Subcutaneous abdominal adipose tissue (tissue), 5 donors: ENCODE data around the gene TLR9.

ENCODE experiments used
- H3K27ac ChIP-seq: one replicate; pipeline ENCODE4 v1.7.0; 2013; ENCODE audit warnings: low read depth, mild to moderate bottlenecking, inconsistent platforms, low read length, moderate library complexity
- H3K27me3 ChIP-seq, 5 donors: one replicate each; pipeline ENCODE4 v1.7.0; 2013; ENCODE audit warnings: low read length in 5 of 5, inconsistent platforms in 1 of 5; ENCODE audit not compliant: control insufficient read depth in 5 of 5, insufficient read depth in 4 of 5
- H3K36me3 ChIP-seq, 5 donors: one replicate each; pipeline ENCODE4 v1.7.0; 2013; ENCODE audit warnings: low read length in 5 of 5; ENCODE audit not compliant: control insufficient read depth in 5 of 5, insufficient read depth in 5 of 5
- H3K4me1 ChIP-seq, 5 donors: one replicate each; pipeline ENCODE4 v1.7.0; 2013; ENCODE audit warnings: low read length in 5 of 5, mild to moderate bottlenecking in 3 of 5, moderate library complexity in 1 of 5; ENCODE audit not compliant: control insufficient read depth in 5 of 5, insufficient read depth in 5 of 5
- H3K4me3 ChIP-seq, 5 donors: one replicate each; pipeline ENCODE4 v1.7.0; 2013; ENCODE audit warnings: low read length in 5 of 5, low read depth in 1 of 5
- H3K9ac ChIP-seq, 5 donors: one replicate each; pipeline ENCODE4 v1.7.0; 2013; ENCODE audit warnings: low read length in 5 of 5, mild to moderate bottlenecking in 4 of 5, moderate library complexity in 3 of 5
- H3K9me3 ChIP-seq, 5 donors: one replicate each; pipeline ENCODE4 v1.7.0; 2013; ENCODE audit warnings: low read length in 5 of 5; ENCODE audit not compliant: control insufficient read depth in 5 of 5
- donor health status: healthy.
- donor health status: healthy.
- donor health status: healthy.
- donor health status: healthy.
- donor health status: healthy.

TLR9 gene

DNA sequence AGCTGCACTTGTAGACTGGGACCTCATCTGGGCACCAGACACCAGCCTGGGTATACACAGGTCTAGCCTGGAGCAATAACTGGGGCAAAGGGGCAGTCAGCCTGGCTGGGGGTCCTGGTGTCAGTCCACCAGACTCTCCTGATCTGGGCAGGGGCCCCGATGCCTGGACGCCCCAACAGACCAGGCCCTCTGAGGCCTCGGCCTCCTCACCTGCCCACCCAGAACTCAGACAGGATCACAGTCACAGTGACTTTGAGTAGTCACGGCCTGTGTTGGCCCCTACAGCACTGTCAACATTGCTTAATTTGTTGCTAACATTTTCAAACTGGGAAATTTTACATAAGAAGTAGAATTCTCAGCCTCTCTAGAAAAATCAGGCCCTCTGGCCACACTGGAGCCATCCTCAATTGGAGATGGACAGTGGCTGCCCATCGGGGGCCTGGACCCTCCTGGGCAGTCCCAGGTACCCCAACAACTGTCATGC lies 7.7 kb upstream of the TLR9 start:
- Histone ChIP-seq H3K9ac (peak overlapping the region in 1 of 5 donors; percentile 61), H3K4me3 (no peak overlapping the region), H3K27me3 (no peaks in the 10 kb centered on the region), H3K4me1 (peaks cover 5 to 67% (median 59%) of the 10 kb centered on the region in 5 donors), H3K9me3 (no peaks in the 10 kb centered on the region), H3K27ac (peak overlapping the region; percentile 72), H3K36me3 (peaks cover 0 to 63% (median 55%) of the 10 kb centered on the region in 5 donors)

DNA sequence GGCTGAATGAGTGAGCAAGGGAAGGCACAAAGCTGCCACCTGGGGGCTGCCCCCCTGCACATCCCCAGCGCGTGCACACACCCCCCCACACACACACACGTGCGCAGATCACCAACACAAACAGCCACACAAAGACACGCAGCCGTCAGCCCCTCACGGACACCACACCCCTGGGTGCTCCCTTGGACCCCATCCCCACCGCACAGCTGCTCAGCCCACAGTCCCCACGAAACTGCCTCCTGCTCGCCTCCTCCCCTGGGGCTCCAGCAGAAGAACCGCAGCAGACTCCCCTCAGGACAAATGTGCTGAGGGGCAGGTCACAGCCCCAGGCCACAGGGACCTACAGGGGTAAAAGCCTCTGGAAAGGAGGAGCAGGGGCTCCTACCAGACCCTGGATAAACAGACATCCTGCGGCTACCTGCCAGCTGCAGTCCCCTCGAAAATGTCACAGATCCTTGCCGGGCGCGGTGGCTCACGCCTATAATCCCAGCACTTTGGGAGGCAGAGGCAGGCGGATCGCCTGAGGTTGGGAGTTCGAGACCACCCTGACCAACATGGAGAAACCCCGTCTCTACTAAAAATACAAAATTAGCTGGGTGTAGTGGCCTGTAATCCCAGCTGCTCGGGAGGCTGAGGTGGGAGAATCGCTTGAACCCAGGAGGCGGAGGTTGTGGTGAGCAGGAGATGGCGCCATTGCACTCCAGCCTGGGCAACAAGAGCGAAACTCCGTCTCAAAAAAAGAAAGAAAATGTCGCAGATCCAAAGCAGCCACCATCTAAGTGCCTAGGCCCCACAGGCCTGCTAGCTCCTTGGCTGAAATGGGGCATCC lies 7.0 kb upstream of the TLR9 start:
- Histone ChIP-seq H3K9me3 (no peaks in the 10 kb centered on the region), H3K36me3 (peaks cover 0 to 69% (median 61%) of the 10 kb centered on the region in 5 donors), H3K4me1 (peaks cover 3 to 61% (median 53%) of the 10 kb centered on the region in 5 donors), H3K9ac (peak overlapping the region in 2 of 5 donors; percentile 19 to 61), H3K4me3 (no peak overlapping the region), H3K27ac (peak overlapping the region; percentile 72), H3K27me3 (no peaks in the 10 kb centered on the region)

DNA sequence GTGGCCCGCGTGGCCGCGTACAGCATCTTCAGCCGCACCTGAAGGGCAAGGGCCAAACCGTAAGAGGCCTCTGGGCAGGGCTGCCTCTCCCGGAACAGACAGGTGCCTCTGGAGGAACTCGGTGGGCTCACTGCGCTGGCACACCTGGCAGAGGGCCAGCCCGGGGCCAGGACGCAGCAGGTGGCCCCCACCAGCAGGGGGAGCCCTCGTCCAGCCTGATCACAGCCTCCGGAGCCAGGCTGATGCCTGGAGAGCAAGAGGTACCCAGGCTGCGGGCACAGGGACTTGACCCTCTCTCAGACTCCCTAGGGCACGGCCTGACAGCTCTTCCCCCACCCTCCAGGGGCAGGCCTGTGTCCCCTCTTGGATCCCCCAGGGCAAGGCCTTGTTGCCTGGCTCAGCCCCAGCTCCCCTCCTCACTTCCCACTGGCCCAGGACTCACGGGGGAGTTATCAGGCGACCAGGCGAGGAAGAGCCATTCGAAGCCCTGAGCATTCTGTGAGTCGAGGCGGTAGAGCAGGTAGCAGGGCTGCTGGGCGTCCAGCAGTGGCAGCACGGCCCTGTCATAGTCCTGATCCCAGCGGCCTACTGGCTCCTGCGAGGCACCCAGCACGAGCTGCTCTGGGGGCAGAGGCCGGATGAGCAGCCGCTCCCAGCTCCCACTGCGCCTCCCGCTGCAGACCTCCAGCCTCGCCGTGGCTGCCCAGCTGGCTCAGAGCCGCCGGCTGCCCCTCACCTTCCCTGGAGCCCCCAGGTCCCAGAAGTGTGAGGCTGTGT lies 6.2 kb upstream of the TLR9 start:
- Histone ChIP-seq H3K27me3 (no peaks in the 10 kb centered on the region), H3K4me1 (peaks cover 1 to 53% (median 45%) of the 10 kb centered on the region in 5 donors), H3K9ac (peak overlapping the region in 1 of 5 donors; percentile 13), H3K27ac (no peak overlapping the region), H3K36me3 (peaks cover 0 to 73% (median 62%) of the 10 kb centered on the region in 5 donors), H3K4me3 (no peak overlapping the region), H3K9me3 (no peaks in the 10 kb centered on the region)

DNA sequence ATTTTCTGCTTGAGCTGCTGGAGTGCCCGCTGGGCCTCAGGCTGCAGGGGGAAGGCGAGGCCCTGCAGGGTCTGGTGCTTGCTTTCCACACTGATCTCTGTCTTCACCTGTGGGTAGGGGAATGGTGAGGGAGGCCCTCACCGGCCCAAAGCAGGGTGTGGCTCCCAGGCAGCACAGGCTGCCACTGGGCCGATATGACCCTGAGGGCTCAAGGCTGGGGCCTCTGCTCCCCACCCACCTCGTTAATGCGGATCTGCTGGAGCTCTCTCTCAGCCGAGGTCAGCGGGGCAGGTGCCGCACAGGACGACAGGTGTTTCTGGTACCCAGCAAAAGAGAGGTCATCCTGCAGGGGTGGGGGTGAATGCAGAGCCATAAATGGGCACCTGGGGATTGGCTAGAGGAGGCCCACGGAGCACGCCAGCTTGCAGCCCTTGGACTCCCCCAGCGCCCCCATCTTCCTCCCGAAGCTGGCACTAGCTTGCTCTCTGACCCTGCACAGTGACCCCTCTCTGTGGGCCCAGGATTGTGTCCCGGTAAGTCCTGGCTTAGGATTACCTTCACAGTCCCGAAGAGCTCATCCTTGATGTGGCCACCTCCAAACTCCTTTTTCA lies 5.5 kb upstream of the TLR9 start:
- Histone ChIP-seq H3K9ac (no peak overlapping the region), H3K27me3 (no peaks in the 10 kb centered on the region), H3K36me3 (peaks cover 0 to 73% (median 62%) of the 10 kb centered on the region in 5 donors), H3K9me3 (no peaks in the 10 kb centered on the region), H3K27ac (no peak overlapping the region), H3K4me3 (no peak overlapping the region), H3K4me1 (peaks cover 1 to 47% (median 39%) of the 10 kb centered on the region in 5 donors)

DNA sequence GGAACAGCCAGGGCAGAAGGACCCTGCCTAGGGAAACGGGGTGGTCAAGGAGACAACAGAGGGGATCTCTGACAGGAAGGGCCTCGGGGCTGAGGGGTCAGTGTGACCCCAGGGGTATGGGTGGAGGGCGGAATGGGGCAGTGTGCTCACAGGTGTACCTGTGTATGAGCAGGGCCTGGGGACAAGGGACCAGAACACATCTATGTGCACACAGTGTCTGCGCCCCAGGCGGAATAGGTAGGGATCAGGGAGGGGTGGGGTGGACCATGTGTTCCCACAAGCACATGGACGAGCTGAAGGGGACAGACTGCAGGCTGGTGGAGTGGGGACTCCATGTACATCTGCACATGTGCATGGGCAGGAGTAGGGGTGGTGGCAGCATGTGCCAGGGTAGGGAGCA lies 5.0 kb upstream of the TLR9 start:
- no peak overlapping the region for H3K9ac ChIP-seq
- H3K27ac ChIP-seq = no peak overlapping the region
- peaks cover 0 to 73% (median 62%) of the 10 kb centered on the region in 5 donors for H3K36me3 ChIP-seq
- no peaks in the 10 kb centered on the region for H3K9me3 ChIP-seq
- H3K27me3 ChIP-seq = no peaks in the 10 kb centered on the region
- peaks cover 1 to 42% (median 35%) of the 10 kb centered on the region in 5 donors for H3K4me1 ChIP-seq
- H3K4me3 ChIP-seq = no peak overlapping the region

DNA sequence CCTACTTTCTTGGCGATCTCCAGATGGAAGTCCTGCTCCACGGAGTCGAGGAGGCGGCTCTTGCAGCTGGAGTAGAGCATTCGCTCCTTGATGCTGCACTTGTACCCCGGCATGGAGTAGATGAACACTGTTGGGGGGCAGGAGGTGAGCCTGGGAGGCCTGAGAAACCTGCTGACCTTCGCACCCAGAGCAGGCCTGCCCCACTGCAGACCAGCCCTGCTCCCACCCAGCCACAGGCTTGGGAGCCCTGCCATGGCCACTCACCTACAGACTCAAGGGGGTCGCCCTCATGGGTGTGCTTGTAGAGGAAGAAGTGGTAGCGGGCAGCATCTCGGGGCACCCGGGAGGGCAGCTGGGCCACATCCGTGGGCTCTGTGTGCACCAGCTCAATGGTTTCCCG lies 4.2 kb upstream of the TLR9 start:
- Histone ChIP-seq H3K36me3 (peaks cover 0 to 72% (median 58%) of the 10 kb centered on the region in 5 donors), H3K9ac (no peak overlapping the region), H3K9me3 (no peaks in the 10 kb centered on the region), H3K27ac (no peak overlapping the region), H3K4me1 (peaks cover 1 to 34% (median 28%) of the 10 kb centered on the region in 5 donors), H3K27me3 (no peaks in the 10 kb centered on the region), H3K4me3 (no peak overlapping the region)

DNA sequence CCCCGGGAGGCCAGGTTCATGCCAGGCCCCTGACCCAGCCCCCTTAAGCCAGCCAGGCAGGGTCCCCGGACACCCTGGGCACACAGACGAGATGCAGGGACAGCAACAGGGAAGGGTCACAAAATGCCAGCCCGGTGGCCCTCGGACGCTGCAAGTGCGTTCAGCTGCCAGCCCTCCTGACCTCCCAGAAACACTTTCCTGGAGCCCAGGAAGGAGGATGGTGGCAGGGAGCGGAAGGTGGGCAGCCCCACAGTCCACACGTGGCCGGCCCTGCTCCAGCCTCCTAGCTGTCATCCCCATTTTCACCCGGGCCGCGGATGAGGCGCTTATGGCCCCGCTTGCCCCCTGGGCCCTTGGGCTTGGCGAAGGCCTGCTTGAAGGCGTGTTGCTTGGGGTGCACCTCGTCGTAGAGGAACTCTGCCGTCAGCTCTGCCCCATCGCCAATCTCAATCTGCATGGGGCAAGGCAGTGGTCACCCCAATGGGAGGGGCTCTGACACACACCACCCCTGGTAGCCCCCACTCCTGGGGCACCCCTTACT lies 3.4 kb upstream of the TLR9 start:
- Histone ChIP-seq H3K4me1 (peaks cover 1 to 26% (median 20%) of the 10 kb centered on the region in 5 donors), H3K9ac (no peak overlapping the region), H3K9me3 (no peaks in the 10 kb centered on the region), H3K27me3 (no peaks in the 10 kb centered on the region), H3K36me3 (peaks cover 0 to 64% (median 51%) of the 10 kb centered on the region in 5 donors), H3K27ac (no peak overlapping the region), H3K4me3 (no peak overlapping the region)

DNA sequence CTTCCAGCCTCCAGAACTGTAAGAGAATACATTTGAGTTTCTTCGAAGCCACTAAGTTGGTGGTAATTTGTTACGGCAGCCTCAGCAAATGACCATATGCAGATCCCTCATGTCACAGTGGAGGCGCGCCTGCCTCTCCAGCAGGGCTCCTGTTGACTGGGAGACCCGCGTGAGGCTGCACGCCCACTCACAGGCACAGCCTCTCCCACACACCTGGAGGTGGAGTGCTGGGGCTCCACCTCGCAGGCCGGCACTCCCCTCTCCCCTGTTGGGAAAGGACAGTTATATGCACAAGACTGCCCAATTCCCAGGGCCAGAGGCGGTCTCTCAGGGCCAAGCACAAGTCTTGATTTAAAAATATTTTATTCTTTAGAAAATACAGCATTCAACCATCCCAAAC lies 2.8 kb upstream of the TLR9 start:
- peaks cover 1 to 20% (median 17%) of the 10 kb centered on the region in 5 donors for H3K4me1 ChIP-seq
- no peaks in the 10 kb centered on the region for H3K9me3 ChIP-seq
- H3K36me3 ChIP-seq = peaks cover 0 to 66% (median 51%) of the 10 kb centered on the region in 5 donors
- H3K27ac ChIP-seq = no peak overlapping the region
- H3K4me3 ChIP-seq = no peak overlapping the region
- no peaks in the 10 kb centered on the region for H3K27me3 ChIP-seq
- no peak overlapping the region for H3K9ac ChIP-seq

DNA sequence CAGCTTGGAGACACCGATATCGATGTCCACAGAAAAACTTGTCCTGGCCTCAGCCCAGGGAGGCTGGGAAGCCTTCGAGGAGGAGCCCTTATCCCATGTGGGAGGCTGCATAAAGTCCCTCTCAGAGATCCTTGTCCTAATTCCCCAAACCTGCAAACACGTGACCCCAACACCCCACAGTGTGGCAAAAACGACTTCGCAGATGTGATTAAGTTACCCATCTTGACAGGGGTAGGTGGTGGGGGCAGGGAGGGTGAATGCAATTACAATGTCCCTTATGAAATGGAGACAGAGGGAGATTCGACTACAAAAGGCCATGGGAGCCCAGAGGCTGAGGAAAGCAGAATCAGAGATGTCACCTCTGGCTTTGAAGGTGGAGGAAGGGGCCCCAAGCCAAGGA lies 2.3 kb upstream of the TLR9 start:
- Histone ChIP-seq H3K36me3 (peaks cover 0 to 64% (median 51%) of the 10 kb centered on the region in 5 donors), H3K4me3 (no peak overlapping the region), H3K27me3 (no peaks in the 10 kb centered on the region), H3K9me3 (no peaks in the 10 kb centered on the region), H3K4me1 (peaks cover 1 to 15% (median 13%) of the 10 kb centered on the region in 5 donors), H3K9ac (no peak overlapping the region), H3K27ac (no peak overlapping the region)
